NCI-H1694 (cell line): Measurements from ENCODE around the gene NUDT5.
"Not testable (repeated sequence)": the region's sequence is repeated elsewhere in the genome, so short reads cannot be mapped to it uniquely, and the experiment has no call there.

ENCODE experiments used
- DNase-seq: peaks from one replicate; lab custom pipeline; 2025; lab: John Stamatoyannopoulos, UW

The NUDT5 gene

DNA sequence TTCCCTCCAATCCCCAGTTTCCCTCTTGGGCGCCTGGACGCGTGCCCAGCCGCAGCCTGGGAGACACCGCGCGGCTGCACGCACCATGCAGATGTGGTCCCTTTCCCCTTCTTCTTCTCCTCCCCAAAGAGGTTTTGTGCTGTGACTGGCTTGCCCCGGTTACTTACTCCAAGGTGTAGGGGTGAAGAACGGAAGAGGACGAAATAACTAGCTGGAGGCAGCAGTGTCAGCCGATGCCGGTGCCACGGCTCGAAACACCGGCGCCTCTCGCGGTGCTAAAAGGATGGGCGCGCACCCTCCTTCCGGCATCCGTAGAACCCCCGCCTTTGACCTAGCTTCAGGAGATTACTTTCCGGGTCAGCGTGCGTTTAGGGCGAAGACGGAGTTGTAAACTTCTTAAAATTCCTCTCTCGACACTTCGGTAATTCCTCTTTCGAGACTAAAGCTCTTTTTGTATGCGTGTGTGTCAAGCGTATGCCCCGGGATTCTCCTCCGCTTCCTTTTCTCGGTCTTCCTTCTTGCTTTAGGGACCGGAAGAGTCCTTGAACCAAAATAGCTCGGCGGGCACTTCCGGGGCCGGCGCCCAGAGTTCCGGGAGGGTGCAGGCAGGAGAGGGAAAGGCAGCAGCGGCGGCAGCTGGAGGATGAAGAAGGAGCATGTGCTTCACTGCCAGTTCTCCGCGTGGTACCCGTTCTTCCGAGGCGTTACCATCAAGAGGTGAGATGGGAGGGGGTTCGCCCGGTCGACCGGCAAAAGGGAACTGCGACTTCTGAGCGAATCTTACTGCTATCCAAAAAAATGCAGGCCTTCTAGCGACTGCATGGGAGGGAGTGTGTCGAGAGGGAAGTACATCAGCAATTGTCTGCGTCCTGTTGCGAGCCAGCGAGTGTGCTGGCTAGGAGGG lies at the start of gene NUDT5, which contains the start of gene CDC123:
Gene NUDT5, minus strand, starts transcription at position 289 of the 904 bp plus-strand sequence. CDS start 9,600 bp downstream, outside the sequence.
Gene CDC123, plus strand, starts transcription at position 586 of the 904 bp plus-strand sequence. Its CDS starts 58 bp downstream, at position 644.
- peak; percentile 78 for DNase-seq

DNA sequence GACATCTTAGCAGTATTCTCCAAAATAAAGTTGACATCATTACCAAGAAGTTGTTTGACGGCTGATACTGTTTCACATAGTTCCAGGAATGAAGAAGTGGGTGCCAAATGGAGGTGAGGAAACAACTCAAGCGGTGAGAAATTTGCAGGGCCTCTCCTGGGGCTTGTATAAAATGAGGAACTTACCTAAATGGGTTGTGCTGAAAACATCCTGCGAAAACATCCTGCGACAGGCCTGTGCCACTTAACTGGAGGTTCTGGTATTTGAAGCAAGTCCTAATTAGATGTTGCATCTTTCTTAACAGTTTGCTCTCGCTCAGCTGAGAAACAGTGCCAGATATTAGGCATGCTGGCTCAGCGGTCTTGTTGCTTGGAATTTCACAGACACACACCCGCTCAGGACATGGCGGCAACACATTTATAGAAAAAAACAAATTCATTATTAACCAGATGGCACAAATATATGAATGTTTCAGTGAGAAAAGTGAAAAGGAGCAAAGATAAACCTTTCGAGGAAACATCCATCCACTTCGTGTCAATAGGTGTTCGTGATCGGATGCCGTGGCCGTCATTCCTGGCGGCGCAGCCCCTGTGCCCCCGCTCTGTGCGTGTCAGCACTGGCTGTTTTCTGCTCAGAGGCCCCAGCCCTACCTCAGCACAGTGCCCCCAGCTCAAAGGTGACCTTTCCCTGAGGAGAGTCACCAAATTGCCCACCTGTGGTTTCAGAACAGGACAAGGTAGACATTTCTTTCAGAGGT lies 48.4 kb upstream of the NUDT5 start:
- no peak for DNase-seq

DNA sequence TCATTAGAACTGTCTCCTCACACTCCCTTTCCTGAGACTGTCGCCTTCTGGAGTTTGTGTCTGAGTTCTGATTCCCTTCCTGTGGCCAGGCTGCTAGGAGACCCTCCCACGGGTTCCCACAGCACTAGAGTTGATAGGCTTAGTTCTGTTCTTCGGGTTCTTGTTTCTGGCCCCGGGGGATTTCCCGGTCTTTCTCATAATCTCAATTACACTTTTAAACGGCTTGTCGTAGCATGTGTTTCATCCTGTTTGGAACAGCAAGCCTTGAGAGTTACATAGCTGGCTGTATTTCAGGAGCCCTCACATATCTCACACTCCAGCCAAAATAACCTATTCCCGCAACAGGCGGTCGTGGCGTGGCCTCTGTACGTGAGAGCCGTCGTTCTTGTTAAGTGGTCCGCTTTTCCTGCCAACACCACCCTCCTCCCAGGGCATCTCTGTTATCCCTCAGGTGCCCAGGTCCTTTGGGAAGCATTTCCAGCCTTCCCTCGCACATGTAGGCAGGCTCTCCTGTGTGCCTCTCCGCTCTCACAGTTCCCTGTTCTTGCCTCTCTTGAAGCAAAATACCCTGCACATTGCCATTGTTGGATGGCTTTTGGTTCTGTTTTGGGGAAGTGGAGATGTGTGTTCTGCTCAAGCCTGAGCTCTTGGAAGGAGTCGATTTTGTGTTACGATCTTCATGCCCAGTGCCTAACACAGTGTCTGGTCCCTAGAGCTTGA lies 46.3 kb upstream of the NUDT5 start:
- no peak for DNase-seq

DNA sequence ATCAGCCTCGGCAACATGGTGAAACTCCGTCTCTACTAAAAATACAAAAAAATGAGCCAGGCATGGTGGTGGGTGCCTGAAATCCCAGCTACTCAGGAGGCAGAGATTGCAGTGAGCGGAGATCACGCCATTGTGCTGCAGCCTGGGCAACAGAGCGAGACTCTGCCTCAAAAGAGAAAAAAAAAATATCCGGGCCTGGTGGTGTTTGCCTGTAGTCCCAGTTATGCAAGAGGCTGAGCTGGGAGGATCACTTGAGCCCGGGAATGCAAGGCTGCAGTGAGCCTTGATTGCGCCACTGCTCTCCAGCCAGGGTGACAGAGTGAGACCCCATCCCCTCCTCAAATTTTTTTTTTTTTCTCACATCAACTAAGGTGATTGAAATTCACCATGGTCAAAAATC lies 43.1 kb upstream of the NUDT5 start:
- DNase-seq, result no peak

DNA sequence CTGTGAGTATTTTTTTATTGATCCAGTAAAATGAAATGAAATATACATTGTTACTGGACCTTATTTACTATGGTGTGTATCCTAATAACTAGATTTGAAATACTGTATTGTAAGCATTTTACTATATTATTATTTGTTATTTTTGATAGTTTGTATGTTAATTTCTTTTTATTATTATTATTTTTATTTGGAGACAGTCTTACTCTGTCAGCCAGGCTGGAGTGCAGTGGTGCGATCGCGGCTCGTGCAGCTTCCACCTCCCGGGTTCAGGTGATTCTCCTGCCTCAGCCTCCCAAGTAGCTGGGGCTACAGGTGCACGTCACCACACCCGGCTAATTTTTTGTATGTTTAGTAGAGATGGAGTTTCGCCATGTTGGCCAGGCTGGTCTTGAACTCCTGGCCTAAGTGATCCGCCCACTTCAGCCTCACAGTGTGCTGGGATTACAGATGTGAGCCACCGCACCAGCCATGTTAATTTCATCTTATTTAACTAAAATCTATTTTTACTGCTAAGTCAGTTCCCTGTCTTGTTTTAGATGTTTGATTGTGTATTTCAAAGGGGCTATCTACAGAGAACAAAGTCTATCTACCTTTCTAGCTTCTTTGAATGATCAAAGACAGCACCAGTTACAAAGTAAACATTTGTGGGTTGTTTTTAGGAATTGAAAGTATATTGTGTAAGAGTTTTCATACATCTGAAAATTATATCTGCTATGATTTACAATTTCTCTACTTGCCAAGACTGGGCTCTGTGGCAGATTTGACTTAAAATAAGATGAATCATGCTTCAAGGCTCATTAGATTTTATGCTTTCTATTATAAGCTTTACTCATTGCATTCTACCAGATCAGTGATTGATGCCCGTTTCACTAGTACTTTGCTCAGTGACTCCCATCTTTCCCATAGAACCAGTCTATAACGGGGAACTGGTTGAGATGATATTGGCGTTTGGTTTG lies 41.9 kb upstream of the NUDT5 start:
- DNase-seq, result no peak

DNA sequence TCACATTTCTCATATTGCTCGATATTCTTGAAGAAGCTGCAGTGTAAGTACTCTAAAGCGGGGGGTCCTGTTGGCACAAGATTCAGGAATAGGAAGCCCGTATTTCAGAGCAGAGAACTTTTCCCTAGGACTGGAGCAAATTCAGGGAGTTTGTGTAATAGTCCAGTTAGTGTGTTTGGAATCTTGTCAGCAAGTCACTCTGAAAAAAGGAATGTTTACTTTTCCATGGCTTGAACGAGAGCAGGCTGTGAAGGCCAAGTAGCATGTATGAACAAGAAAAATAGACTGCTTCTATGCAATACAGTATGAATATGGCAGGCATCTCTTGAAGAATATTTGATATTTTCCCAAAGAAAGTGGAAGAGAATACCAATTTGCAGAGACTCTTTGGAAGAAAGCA lies 40.1 kb upstream of the NUDT5 start:
- no peak for DNase-seq

DNA sequence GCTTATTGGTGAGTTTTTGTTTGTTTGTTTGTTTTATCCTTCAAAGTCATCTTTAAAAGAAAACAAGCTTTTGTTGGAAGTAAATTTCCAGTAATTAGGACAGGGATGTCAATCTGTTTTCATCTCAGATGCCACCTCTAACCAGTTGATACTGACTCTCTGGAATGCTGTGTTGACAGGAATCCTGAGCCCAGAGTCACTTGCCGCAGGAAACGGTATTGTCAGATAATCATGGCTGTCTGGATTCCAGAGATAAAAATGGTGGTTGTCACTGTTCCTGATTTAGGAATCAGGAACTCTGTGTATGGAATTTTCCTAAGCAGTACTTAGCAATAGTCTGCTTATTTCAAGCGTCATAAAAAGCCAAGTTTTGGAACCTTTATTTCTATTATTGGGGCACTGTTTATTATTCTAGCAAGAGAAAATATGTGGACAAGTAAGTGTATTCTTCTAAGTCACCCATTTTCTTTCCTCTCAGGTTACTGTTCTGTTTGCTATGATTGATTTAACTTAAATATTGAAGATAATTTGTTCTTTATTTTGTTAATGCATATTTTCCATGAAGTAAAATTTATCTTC lies 39.5 kb upstream of the NUDT5 start:
- no peak for DNase-seq

DNA sequence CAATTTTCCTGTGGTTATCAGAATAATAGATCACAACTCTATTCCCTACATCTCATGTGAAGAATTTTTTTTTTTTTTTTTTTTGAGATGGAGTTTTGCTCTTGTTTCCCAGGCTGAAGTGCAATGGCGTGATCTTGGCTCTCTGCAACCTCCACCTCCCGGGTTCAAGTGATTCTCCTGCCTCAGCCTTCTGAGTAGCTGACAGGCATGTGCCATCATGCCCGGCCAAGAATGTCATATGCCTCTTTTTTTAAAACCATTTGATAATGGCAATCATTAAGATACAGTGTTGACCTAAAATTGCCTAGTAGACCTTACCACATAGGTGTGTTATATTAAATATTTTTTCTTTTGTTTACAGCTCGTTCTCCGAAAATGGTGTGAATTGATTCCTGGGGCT lies 39.0 kb upstream of the NUDT5 start:
- DNase-seq, result not testable (repeated sequence)

DNA sequence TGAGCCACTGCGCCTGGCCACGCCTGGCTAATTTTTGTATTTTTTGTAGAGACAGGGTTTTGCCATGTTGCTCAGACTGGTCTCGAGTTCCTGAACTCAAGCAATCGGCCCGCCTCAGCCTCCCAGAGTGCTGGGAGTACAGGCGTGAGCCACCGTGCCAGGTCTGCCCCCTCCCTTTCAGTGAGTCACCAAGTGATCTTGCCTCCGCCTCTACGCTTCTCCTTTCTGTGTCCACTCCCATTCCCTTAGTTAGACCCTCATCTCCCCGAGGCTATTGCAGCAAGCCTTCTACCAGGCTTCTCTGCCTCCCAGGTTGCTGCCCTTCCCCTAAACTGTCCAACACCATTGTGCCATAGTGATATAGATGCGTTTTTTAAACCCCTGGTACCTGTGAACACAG lies 33.2 kb upstream of the NUDT5 start:
- no peak for DNase-seq

DNA sequence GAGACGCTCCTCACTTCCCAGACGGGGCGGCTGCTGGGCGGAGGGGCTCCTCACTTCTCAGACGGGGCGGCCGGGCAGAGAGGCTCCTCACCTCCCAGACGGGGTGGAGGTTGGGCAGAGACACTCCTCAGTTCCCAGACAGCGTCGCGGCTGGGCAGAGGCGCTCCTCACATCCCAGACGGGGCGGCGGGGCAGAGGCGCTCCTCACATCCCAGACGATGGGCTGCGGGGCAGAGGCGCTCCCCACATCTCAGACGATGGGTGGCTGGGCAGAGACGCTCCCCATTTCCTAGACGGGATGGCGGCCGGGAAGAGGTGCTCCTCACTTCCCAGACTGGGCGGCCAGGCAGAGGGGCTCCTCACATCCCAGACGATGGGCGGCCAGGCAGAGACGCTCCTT lies 30.7 kb upstream of the NUDT5 start:
- not testable (repeated sequence) for DNase-seq

DNA sequence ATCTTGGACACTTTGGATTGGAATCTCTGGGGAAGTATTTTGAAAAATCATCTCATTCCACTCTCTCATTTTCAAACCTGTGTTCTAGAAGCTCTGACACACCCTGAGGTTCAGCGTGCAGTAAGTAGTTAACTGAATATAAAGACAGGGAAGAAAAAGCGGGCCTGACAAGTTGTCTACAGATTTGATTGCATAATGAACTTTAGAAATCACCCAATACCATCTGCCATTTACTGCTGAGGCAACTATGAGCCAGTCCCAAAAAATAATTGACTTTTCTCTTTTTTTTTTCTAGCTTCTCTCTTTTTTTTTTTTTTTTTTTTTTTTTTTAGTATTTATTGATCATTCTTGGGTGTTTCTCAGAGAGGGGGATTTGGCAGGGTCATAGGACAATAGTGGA lies 29.8 kb upstream of the NUDT5 start:
- DNase-seq, result no peak

DNA sequence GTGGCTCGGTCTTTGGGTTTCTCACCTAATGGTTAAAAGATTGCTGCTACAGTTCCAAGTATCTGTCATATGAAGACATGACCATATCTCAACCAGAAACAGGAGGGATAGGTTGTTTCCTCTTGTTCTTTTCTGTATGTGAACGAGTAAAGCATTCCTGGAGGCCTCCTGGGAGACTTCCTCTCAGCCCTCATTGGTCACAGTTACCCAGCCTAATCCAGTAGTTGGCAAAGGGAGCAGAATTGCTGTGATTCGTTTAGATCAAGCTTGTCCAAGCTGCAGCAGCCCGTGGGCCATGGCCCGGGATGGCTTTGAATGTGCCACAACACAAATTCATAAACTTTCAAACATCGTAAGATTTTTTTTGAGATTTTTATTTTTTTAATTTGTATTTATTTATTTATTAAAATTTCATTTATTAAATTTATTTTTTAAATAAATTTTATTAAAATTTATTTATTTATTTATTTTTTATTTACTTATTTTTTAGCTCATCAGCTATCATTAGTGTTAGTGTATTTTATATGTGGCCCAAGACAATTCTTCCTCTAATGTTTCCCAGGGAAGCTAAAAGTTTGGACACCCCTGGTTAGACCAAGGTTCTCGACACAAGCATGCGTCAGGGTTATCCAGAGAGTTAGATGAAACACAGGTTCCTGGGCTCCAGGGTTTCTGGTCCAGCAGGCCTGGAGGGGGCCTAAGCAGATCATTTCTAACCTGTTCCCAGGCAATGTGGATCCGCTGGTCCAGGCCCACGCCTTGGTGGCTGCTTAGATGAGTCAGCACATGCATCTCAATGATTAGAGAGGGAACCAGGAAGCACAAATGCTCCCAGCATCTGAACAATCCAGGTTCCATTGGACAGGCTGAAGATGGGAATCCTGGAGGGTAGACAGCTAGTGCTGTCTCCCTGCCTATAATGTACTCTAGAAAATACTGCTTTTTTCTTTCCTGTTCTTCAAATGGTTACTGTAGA lies 25.9 kb upstream of the NUDT5 start:
- DNase-seq, result no peak

DNA sequence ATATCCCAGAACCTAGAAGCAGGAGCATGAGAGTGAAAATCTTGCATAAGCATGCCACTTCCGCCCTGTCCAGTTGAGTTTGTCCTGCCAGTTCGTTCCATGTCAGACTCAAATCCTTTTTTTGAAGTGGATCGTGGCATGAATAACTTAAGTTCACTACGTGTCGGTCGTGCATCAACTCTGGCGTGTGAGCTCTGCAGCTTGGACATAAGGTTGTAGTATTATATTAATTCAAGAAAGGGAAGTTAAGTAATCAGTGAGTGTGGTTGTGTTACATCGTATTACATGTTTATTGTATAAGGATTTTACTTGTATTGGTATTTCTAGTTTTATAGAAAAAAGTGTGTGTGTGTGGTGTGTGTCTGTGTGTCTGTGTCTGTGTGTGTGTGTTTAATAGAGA lies 23.3 kb upstream of the NUDT5 start:
- no peak for DNase-seq

DNA sequence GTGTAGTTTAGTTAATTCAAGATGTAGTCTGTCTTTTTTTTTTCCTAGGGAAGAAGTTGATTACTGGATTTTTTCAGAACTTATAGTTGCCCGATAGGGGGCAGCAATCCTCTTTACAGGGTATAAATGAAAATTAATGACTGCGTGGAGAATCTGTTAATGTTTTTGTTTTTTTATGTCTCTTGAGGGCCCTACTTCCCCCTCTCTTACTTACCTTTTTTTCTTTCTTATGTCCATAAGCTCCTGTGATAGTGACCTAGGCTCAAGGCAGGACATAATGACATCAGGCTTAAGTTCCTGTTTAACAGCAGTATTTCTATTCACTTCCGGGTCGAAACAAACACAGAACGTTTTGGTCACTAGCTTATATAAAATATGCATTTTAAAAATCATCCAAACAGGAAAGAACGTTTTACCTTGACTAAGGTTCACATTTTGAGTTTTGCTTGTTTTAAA lies 19.1 kb upstream of the NUDT5 start:
- peak; percentile 6 for DNase-seq

DNA sequence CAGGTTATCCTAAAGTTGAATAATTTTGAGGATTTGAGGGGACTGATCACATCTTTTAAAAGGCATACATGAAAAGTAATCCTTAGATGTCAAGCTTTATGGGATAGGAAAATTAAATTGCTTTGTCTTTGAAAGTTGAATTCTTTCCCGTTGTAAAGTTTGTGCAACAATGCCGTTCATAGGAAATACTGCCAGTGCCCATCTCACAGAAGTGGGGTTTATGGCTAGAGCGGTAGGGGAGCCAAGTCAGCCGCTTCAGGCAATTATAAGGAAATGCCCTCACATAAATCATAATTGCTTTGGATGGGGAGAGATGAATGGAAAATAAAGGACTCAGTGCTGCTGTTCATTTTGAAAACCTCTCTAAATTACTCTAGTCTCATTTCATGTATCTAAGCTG lies 18.4 kb upstream of the NUDT5 start:
- no peak for DNase-seq

DNA sequence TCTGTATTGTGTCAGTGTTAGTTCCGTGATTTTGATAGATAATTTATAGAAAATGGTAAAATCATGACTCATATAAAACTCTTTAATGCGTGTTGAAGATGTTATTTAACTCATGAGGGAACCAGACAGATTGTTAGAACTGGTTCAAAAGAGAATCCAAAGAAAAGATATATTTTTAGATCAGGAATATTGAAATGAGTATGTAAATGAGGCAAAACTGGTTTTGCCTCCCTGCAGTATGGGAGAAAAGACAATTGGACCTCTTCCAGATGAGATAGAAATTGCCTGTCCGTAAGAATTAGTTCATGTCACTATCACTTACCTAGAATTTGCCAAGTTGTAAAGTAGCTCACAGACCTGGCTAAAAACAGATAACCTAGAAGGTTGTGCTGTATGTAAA lies 17.9 kb upstream of the NUDT5 start:
- DNase-seq, result no peak

DNA sequence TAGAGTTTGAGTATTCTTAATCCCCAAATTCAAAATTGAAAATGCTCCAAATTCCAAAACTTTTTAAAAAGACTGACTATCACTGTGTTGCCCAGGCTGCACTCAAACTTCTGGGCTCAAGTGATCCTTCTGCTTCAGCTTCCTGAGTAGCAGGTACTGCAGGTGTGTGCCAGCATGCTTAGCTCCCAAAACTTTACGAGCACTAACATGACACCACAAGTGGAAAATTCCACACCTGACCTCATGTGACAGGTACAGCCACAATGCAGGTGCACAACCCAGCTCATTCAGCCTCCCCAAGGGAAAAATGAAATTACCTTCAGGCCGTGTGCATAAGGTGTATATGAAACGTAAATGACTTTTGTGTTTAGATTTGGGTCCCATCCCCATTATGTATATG lies 16.8 kb upstream of the NUDT5 start:
- no peak for DNase-seq

DNA sequence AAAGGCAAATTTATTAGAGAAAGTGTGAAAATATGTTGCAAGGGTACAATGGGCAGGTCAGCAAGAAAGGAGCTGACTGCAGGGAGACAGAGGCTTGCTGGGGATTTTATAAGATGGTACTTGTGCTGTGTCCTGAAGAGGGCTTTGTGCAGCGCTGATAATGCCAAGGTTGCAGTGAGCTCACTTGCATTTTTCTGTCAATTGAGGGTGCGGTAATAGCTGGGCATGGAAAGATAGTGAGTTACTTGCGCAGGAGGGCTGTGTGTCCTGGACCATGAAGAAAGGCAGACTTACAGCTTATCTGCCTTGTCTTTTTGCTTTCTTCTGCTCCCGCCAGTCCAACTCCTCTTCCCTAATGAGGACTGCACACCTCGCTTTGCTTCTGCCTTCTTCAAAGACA lies 12.8 kb upstream of the NUDT5 start:
- DNase-seq, result no peak

DNA sequence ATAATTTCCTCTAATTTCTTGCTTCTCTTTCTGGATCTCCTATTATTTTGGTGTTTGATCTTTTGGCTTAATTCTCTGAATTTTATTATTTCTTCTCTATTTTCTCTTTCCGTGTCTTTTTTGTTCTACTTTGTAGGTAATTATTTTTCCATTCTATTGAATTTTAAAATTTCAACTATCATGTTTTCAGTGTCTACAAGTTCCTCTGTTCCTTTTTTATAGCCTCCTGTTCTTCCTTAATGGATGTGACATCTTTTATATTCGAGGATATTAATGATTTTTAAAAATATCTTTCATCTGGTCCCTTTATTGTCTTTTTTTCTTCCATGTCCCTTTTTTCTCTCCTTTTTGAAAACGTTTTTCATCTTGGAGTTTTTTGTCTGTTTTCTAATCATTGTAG lies 11.4 kb upstream of the NUDT5 start:
- DNase-seq, result no peak

DNA sequence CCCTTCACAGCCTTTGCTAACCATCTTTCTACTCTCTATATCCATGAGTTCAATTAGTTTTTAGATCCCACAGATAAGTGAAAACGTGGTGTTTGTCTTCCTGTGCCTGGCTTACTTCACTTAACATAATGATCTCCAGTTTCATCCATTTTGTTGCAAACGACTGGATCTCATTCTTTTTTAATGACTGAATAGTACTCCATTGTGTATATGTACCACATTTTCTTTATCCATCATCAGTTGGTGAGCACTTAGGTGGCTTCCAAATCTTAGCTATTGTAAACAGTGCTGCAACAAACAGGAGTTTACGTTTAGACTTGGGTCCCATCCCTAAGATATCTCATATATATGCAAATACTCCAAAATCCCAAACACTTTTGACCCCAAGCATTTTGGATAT lies 9.4 kb upstream of the NUDT5 start:
- no peak for DNase-seq
